GM12891 (cell line): ENCODE measurements around the gene TIE1.

ENCODE experiments used
- DNase-seq: peaks from one replicate; pipeline ENCODE4 v3.0.0; 2011; ENCODE audit warnings: low spot score; ENCODE audit not compliant: insufficient read length
- FAIRE-seq: peaks from 2 replicates; lab custom pipeline; 2011; peaks lifted over from hg19 to GRCh38; lab: Jason Lieb, UNC
- PAX5 ChIP-seq: IDR thresholded peaks from 2 replicates; pipeline ENCODE4 v1.6.1; 2011; ENCODE audit warnings: low read length, moderate library complexity, mild to moderate bottlenecking; ENCODE audit not compliant: insufficient read depth, severe bottlenecking
- POLR2A ChIP-seq: IDR thresholded peaks from 2 replicates; pipeline ENCODE4 v1.6.1; 2011; ENCODE audit warnings: low read depth, low read length, control low read depth
- POLR2AphosphoS5 ChIP-seq: IDR thresholded peaks from 2 replicates; pipeline ENCODE4 v1.6.1; 2011; ENCODE audit warnings: low read depth, low read length, control low read depth
- POU2F2 ChIP-seq: IDR thresholded peaks from 2 replicates; pipeline ENCODE4 v1.6.1; 2011; ENCODE audit warnings: low read depth, mild to moderate bottlenecking, control low read depth, low read length, moderate library complexity
- SPI1 ChIP-seq: IDR thresholded peaks from 2 replicates; pipeline ENCODE4 v1.6.1; 2011; ENCODE audit warnings: low read depth, low read length, control low read depth
- TAF1 ChIP-seq: IDR thresholded peaks from 2 replicates; pipeline ENCODE4 v1.6.1; 2011; ENCODE audit warnings: low read depth, low read length, control low read depth

The TIE1 gene

GRCh38 chr1:43304771-43305300 is 4.1 kb downstream of the TIE1 start:
- DNase-seq (no peak), FAIRE-seq (no peak)
- no peak for TF ChIP-seq POLR2AphosphoS5
- TF ChIP-seq PAX5: no peak
- TF ChIP-seq POLR2A: no peak
- TF ChIP-seq POU2F2: no peak
- no peak for TF ChIP-seq SPI1
- TF ChIP-seq TAF1: no peak

DNA sequence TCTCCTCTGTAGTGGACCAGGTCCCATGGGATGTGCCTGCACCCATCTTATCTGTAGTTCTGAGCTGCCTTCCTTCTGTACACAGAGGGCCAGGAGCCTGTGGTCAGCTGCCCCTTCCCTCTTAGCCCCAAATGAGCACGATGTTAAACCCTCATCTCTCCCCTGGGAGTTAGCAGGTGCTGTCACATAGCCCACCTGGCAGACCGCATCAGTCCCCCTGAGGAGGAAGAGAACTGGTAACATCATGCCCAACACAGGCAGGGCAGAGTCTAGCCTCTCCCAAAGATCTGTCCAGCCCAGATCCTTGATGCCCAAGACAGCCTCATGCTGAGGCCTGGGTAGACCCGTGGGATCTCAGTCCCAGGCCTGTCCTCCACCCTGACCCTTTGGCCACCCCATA is 4.7 kb downstream of the TIE1 start:
- FAIRE-seq: no peak
- no peak for TF ChIP-seq POLR2AphosphoS5
- DNase-seq: no peak

- TF ChIP-seq SPI1 (no peak), PAX5 (no peak), POLR2A (no peak), POLR2AphosphoS5 (no peak), POU2F2 (no peak), TAF1 (no peak)
- DNase-seq (no peak), FAIRE-seq (no peak)
Measured at GRCh38 chr1:43305926-43306687, 5.3 kb downstream of the TIE1 start.

GRCh38 chr1:43306688-43307457 is 6.1 kb downstream of the TIE1 start:
- DNase-seq (no peak), FAIRE-seq (no peak)
- TF ChIP-seq TAF1 (no peak), POLR2AphosphoS5 (no peak), POU2F2 (no peak), PAX5 (no peak), SPI1 (no peak), POLR2A (no peak)

GRCh38 chr1:43307458-43308158 is 6.8 kb downstream of the TIE1 start:
- TF ChIP-seq PAX5 (no peak), POLR2A (no peak), POU2F2 (no peak), TAF1 (no peak), POLR2AphosphoS5 (no peak), SPI1 (no peak)
- DNase-seq (no peak), FAIRE-seq (no peak)

DNA sequence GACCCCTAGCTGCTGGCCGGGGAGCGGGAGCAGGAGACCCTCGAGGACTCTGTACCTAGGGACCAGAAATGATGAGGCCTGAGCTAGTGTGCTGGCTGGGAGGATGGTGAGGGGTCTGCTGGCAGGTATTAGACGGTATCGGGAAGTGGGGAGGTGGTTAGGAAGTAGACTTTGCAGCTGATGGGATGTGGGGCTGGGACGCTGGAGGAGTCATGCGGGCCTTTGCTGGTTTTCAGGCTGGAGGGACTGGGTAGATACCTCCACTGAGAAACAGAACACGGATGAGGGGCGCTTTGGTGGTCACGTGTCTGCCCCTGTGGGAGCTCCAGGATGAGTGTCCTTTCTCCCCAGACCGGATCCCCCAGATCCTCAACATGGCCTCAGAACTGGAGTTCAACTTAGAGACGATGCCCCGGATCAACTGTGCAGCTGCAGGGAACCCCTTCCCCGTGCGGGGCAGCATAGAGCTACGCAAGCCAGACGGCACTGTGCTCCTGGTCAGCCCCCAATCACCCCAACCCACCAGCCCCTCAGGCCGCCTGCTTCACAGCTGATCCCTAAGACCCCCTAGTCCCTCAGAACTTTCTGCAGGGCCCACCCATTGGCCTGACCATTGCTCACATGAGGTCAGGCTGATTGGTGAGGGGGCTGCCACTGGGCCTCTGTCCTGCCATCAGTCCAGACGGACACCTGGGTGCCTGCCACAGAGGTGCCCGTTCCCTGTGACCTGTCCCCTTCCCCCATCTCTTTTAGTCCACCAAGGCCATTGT is 8.0 kb downstream of the TIE1 start:
- DNase-seq (no peak), FAIRE-seq (no peak)
- TF ChIP-seq TAF1 (no peak), POU2F2 (no peak)

- no peak for DNase-seq
- TF ChIP-seq PAX5 (no peak), SPI1 (no peak), POLR2AphosphoS5 (no peak), POU2F2 (no peak)
- no peak for FAIRE-seq
Measured at GRCh38 chr1:43309405-43310025, 8.7 kb downstream of the TIE1 start.

- TF ChIP-seq TAF1 (no peak), POLR2A (no peak), PAX5 (no peak), POU2F2 (no peak), SPI1 (no peak), POLR2AphosphoS5 (no peak)
- no peak for DNase-seq
- FAIRE-seq: no peak
Measured at GRCh38 chr1:43311521-43311920, 10.7 kb downstream of the TIE1 start.
